ENCODE data around the gene RAPGEF2.
A peak's percentile ranks its signal among the peaks of the same experiment; 100 is the strongest.
"Not testable (repeated sequence)": the region's sequence is repeated elsewhere in the genome, so short reads cannot be mapped to it uniquely, and the experiment has no call there.

The RAPGEF2 gene

DNA sequence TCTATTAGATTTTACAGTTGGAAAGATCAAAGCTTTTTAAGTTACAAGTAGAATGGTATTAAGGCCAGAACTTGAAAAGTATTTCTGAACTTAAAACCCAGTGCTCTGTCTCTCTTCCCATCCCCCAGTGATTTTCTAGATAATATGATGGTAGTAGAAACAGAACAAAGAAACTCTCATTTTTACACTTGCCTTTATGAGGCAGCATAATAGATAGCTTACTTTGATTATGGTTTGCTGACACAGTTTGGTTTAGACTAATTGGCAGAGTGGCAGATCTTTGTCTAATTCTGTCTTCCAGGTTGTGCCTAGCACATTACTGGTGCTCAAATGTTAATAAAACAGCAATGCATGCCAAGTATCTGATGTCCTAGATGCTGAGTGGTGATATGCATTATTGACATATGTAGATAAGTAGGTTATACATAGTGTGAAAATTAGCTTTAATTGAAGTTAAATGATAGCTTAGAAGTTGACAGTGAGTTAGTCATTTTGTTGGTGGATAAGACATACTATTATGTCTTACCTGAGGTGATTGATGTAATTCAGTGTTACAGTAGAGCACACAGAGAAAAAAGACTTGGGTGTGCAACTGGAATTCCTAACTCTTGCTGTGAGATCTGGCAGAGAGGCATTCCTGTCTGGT, 4.3 kb upstream of the RAPGEF2 start:
- no peak for DNase-seq

DNA sequence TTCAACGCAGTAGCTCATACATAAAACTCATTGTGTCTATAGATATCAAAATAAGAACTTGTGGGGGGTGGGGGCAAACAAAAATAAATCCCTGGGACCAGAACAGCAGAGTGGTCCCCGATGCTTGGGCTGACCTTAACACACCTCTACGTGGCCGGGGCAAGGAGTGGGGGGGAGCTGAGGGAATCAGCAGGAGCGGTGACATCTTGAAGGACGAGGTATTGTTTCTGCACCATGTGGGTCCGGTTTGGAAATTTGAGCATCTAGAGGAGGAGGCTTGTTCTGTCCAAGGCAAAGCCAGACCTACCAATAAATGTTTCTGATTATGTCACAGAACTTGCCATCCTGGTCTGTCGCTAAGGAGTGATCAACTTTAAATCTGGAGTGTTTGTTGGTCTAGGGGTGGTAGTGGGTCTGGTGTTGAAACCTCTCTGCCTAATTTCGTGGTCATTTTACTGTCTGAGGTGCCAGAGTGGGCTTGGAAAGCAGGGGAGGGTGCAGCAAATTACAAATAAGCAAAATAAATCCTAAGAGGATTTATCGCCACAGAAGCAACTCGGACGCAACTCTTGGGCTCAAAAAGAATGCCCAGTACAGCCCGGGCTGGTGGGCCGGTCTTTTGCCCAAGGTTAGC, 774 bp upstream of the RAPGEF2 start:
- no peak for DNase-seq

DNA sequence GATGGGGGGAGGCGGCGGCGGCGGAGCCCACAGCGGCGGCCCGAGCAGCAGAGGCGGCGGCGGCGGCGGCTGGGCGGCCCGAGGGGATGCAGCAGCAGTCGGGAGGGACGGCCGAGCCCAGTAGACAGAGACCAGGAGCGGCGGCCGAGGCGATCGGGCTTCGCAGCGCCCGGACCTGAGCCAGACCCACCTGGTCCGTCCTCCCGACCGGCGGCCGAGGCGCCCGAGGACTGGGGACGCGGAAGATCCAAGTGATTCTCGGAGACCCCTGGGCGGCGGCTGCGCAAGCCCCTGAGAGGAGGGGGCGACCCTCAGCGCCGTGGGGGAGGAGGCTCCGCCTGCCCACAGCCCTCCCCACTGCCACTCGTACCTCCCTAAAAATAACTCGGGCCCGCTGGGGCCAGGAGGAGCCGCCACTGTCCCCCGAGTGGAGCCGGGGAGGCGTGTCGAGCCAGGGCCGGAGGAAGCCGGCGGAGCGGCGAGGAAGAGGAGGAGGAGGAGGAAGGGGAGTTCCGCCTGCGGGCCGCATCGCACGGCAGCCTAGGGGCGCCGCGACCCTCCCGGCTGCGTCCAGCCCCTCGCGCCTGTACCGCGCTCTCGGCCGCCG, 608 bp downstream of the RAPGEF2 start:
- peak; percentile 86 for DNase-seq

DNA sequence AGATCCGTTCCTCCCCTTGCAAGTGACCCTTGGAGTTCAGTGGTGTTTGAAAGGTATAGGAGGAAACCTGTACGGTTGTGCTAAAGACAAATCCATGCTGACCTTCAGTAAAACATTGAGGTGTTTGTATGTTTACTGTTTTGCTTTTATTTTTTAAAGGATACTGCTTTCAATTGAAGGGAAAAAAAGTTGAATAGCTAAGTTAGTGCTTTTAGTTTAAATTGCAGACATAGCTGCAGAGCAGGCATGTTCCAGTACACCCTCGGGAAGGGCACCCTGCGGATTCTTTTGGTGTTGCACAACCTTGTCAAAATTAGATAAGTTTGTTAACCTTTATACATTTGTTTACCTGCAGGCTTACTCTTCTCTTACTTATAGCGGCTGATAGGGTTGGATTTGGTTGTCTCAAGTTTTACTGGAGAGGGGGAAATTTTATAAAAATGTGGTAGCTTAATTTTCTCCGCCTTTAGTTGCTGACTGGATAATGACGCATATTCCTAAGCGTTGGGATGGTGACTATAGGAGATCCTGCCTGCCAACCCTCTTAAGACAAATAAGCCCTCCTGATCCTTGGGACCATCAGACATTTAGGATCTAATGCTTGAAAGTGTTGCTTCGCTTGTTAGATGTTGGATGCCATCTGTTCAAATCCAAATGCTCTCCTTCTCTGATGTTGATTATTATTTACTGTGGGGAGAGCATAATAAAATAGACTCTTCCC, 2.0 kb downstream of the RAPGEF2 start:
- DNase-seq, result no peak

DNA sequence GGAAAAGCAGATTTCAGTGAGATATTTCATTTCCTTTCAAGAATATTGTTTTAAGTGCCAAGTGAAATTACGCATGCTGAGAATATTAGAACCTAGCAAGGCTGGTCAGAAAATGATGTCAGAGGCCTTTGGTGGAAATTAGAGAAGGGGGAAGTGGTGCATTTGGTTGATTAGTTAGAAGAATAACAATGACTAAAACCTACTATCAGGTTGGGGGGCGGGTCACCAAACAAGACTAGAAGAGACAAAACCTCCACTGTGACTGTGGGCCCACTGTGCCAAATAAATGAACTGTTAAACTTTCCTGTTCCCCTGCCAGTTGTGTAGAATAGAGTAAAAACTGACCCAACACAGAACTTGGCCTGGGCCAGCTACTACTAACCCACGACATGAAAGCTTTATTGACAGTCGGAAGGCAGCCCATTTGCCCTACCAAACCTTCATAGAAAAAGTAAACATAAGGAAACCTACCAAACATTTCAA, 2.9 kb downstream of the RAPGEF2 start:
- DNase-seq, result peak; percentile 9

DNA sequence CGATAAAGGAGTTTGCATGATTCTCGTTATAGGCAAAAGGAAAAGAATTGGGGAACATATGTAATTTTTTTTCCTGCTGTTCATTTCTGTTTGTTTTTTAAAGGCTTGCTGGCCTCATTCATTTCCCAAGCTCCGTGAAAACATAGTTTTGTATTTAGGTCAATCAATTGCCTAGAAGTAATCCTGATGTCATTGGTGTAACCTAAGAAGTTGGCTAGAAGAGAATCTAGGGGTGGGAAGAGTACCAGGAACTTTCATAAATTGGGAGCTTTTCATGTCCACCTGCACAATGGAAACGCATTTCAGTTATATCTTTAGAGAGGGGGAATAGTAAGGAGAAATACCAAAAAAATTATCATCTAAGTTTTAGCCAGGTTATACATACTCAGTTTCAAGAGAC, 3.8 kb downstream of the RAPGEF2 start:
- DNase-seq, result no peak

DNA sequence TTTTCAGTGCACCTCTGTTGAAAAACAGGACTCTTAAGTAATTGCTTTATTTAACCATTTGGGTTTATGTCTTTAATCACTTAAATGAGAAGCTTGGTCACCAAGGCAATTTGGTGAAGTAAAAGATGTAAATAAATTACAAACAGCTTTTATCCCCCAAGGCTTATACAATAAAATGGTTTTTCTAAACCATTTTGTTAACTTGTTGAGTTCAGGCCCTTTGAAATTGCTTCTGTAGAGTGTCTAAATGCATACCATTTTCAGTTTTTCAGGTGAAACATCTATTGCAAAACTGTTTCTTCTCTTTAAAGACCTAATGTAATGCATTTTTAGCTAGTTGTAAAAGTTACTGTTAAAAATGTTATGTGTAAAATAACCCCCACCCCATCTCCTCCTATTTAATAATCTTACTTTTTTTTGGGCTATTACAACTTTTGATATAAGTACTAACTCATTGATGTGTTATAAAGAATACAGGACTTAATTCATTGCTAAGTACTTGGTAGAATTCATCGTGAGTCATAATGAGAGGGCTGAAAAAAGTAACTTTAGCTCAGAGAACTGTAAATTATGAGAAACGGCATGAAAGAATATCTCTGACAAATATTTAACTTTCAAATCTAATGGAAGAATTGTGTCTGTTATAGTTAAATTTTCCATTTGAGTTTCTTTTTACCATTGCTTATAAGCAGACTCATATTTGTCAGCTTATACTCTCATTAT, 4.5 kb downstream of the RAPGEF2 start:
- no peak for DNase-seq

DNA sequence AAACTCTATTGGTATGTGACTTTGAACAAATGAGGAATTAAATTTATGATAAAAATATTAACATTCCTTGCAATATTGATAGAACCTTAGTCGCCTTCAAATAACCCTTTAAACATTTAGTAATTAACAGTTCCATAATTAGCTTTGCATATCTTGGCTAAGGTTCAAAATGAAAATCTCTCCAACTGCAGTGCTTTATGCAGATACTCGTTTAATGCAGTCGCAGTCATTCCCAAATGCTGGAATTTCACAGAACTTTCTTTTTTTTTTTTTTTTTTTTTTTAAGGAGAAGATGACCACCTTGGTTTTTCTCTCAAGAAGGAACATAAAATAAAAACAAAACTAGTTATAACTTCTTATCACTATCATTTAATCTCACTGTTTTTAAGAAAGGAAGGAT, 5.2 kb downstream of the RAPGEF2 start:
- no peak for DNase-seq

DNA sequence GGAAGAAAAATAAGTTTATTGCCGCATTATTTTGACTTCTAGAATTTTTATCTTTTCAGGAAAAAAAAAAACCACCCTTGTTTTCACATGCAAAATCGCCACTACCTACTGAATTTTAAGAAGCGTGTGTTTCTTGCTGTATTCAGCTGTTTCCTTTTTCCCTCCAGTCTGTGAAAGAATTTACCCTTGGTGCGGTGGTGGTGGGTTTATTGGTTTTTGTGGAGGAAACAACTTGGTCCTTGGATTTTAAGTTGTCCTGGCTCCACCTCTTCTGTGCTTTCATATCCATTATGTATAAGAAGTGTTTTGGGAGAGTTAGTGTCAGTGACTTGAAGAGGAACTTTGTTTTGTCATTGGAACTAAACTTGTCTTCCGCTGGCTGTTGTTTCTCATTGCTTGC, 8.1 kb downstream of the RAPGEF2 start:
- DNase-seq, result no peak

DNA sequence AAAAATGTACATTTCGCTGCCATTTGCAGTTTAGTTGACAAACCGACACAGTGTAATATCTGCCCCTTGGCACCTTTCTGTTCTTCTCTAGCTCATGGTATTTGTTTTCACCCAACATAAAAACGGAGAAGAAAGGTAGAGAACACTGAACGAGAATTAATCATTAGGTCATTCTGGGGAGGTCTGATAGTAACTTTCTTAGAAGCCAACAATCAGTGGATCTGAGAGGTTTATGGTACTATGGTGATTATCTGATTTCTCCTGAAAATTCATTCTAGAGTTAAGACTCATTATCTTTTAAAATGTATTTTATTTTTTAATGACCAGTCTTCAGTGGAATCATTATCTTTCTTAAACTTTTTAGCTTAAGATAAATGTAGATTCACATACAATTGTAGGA, 8.5 kb downstream of the RAPGEF2 start:
- DNase-seq, result no peak

DNA sequence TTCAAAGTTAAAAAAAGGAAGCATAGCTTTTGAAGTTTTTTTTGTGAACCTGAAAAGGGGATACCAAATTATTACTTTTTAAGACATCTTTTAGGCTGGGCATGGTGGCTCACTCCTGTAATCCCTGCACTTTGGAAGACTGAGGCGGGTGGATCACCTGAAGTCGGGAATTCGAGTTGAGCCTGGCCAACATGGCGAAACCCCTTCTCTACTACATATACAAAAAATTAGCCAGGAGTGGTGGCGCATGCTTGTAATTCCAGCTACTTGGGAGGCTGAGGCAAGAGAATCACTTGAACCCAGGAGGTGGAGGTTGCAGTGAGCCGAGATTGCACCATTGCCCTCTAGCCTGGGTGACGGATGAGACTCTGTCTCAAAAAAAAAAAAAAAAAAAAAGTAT, 10.5 kb downstream of the RAPGEF2 start:
- not testable (repeated sequence) for DNase-seq

DNA sequence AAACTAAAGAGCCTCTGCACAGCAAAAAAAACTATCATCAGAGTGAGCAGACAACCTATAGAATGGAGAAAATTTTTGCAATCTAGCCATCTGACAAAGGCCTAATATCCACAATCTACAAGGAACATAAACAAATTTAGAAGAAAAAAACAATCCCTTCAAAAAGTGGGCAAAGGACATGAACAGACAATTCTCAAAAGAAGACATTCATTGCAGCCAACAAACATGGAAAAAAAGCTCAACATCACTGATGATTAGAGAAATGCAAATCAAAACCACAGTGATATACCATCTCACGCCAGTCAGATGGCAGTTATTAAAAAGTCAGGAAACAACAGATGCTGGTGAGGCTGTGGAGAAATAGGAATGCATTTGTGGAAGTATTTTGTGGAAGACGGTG, 13.2 kb downstream of the RAPGEF2 start:
- not testable (repeated sequence) for DNase-seq

DNA sequence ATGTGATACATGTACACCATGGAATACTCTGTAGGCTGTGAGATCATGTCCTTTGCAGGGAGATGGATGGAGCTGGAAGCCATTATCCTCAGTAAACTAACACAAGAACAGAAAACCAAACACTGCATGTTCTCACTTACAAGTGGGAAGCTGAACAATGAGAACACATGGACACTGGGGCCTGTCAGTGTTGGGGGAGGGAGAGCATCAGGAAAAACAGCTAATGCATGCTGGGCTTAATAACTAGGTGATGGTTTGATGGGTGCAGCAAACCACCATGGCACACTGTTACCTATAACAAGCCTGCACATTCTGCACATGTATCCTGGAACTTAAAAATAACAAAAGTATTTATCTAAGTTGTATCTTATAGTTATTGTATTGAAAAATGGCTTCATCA, 13.8 kb downstream of the RAPGEF2 start:
- DNase-seq, result not testable (repeated sequence)

DNA sequence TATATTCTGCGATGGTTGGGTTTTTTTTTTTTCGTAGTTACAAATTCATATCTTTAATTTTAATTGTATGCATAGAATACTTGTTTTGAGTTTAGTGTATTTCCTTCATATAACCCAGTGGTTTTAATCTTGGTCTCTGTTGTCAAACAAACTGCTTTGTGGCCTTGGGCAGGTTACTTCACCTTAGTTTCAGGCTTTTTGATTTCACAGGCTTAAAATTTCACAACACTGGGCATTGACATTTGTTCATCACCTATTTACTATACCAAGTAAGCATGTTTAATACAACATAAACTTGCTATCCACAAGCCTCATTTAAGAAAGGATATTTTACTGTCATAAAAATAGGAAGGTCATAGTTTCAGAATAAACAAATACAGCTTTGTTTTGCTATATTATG, 14.7 kb downstream of the RAPGEF2 start:
- DNase-seq, result no peak

DNA sequence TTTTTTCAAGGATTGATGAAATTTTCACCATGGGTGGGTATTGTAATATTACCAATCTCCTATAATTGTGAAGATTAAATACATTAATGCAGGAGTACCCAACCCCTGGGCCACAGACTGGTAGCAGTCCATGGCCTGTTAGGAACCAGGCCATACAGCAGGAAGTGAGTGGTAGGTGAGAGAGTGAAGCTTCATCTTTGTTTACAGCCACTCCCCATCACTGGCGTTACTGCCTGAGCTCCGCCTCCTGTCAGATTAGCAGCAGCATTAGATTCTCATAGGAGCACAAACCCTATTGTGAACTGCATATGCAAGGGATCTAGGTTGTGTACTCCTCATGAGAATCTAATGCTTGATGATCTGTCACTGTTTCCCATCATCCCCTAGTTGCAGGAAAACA, 15.1 kb downstream of the RAPGEF2 start:
- no peak for DNase-seq

DNA sequence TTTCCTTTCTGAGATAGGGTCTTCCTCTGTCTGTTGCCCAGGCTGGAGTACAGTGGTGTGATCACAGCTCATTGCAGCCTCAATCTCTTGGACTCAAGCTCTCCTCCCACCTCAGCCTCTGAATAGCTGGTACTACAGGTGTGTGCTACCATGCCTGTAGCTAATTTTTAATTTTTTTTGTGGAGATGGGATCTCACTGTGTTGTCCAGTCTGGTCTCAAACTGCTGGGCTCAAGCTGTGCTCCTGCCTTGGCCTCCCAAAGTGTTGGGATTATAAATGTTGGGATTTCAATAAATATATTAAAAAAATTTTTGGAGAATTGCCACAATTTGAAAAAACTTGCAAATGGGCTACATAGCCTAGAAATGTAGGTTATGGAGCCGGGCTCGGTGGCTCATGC, 18.5 kb downstream of the RAPGEF2 start:
- no peak for DNase-seq

DNA sequence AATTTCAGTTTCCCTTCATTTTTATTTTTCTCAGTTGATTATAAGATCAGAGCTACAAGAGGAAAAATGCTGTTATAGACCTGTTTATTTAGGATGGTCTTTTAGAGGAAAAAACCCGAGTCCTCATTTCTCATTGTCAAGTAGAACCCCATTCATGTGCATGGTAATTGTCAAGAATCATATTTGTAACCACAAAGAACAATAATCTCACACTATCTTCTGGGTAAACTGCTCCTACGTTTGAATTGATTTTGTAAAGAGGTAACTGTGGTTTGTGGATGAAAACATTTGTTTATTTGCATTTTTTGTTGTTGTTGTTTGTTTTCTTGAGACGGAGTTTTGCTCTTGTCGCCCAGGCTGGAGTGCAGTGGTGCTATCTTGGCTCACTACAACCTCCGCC, 23.8 kb downstream of the RAPGEF2 start:
- no peak for DNase-seq

DNA sequence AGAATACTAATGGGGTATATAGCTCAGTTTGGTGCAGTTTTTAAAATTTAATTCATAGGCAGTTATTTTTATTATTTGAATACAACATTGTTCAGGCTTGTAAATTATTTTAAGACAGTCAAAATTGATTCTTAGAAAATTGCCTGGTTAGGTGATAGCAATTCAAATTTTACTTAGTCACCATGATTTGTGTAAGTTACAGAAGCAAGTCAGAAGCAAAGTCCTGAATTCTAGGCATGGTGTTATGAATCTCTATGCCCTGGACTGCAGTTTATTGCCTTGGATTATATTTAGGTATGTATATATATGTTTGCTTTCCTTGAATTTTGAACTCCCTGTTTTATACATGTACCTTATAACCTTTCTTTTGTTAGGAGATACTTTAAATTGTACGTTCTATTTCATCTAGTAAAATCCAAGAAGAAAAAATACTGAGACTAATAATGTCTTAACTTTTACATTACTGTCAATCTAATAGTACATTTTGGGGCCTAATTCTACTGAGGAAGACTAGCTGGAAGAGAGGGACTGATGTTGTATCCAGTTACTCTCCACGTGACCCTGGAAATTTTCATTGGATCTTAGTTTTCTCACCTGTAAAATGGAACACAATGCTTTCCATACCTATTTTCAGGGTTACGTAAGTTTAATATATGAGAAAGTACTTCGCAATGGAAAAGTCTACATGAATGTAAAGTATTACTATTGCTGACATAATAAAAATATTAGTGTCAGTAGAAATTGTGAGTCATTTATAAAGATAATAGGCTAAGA, 25.1 kb downstream of the RAPGEF2 start:
- DNase-seq, result no peak

DNA sequence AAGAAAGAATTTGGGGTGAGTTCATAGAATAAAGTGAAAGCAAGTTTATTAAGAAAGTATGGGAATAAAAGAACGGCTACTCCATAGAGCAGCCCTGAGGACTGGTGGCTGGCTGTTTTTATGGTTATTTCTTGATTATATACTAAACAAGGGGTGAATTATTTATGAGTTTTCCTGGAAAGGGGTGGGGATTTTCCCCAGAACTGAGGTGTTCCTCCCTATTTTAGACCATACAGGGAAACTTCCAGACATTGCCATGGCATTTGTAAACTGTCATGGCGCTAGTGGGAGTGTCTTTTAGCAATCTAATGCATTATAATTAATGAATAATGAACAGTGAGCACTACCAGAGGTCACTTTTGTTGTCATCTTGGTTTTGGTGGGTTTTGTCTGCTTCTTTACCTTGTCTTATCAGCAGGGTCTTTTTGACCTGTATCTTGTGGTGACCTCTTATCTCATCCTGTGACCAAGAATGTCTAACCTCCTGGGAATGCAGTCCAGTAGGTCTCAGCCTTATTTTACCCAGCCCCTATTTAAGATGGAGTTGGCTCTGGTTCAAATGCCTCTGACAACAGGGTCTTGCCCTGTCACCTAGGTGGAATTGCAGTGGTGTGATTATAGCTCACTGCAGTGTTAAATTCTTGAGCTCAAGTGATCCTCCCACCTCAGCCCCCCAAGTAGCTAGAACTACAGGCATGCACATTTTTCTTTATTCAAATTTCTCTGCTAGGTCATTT, 27.1 kb downstream of the RAPGEF2 start:
- DNase-seq, result no peak

DNA sequence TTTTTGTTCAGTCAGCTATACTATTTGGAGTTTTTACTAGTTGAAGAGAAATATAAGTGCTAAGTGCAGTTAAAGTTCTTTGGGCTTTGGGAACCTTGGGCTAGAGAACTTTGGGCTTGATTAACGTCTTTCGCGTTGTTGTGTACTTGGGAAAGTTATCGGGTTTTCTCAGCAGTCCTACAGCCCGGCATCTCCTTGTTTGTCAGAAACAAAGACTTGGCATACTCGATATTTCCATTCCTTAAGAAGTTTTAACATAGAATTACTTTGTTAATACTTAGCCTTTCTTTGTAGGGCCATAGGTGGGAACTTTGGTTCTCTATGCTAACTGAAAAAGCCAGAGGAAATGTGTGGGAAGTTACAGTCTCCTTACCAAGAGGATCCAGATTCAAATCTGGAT, 28.7 kb downstream of the RAPGEF2 start:
- no peak for DNase-seq

DNA sequence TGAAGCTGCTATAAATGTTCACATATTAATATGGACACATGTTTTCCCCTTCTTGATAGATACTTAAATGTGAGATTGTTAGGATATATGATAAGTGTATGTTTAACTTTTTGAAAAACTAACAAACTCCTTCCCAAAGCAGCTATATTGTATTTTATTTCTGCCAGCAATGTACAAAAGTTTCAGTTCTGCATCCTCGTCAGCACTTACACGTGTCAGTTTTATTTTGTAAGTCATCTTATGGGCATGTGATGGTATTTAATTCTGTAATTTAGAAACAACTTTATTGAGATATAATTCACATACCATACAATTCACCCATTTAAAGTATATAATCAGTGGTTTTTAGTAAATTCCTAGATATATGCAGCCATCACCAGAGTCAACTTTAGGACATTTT, 31.6 kb downstream of the RAPGEF2 start:
- DNase-seq, result no peak

DNA sequence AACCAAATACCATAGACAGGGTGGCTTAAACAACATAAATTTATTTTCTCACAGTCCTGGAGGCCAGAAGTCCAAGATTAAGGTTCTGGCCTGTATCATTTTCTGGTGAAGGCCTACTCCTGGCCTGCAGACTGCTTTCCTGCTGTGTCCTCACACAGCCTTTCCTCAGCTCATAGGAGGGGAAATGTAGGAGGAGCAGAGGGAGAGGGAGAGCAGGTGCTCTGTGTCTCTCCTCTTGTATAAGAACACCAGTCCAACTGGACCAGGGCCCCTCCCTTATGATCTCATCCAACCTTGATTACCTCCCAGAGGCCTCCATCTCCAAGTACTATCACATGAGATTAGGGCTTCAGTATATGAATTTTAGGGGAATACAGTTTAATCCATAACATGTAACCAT, 34.3 kb downstream of the RAPGEF2 start:
- DNase-seq, result no peak
